Measurements from ENCODE around the gene RGS7.

Gene RGS7

GRCh38 chr1:241272828-241273227, 84.2 kb downstream of the RGS7 start:
- no peak for ATAC-seq
- no peaks in the 10 kb centered on the region for H3K27me3 Mint-ChIP-seq
- no peaks in the 10 kb centered on the region for H3K4me1 Mint-ChIP-seq
- H3K36me3 Mint-ChIP-seq (ENCODE audit: low read depth) = peaks cover 3% of the 10 kb centered on the region
- peaks cover 27% of the 10 kb centered on the region for H3K9me3 Mint-ChIP-seq
- H3K27ac Mint-ChIP-seq = no peak overlapping the region
- H3K4me3 Mint-ChIP-seq = no peak overlapping the region
- DNase-seq = no peak

- peaks cover 3% of the 10 kb centered on the region for H3K36me3 Mint-ChIP-seq (ENCODE audit: low read depth)
- no peaks in the 10 kb centered on the region for H3K4me1 Mint-ChIP-seq
- no peak overlapping the region for H3K27ac Mint-ChIP-seq
- ATAC-seq (no peak), DNase-seq (no peak)
- H3K27me3 Mint-ChIP-seq = no peaks in the 10 kb centered on the region
- H3K4me3 Mint-ChIP-seq = no peak overlapping the region
- H3K9me3 Mint-ChIP-seq = peaks cover 26% of the 10 kb centered on the region
Observed at GRCh38 chr1:241271427-241271826, 85.6 kb downstream of the RGS7 start.

- H3K27me3 Mint-ChIP-seq = no peaks in the 10 kb centered on the region
- H3K36me3 Mint-ChIP-seq (ENCODE audit: low read depth) = peaks cover 3% of the 10 kb centered on the region
- H3K4me3 Mint-ChIP-seq = no peak overlapping the region
- no peak overlapping the region for H3K27ac Mint-ChIP-seq
- H3K4me1 Mint-ChIP-seq = no peaks in the 10 kb centered on the region
- ATAC-seq (no peak), DNase-seq (no peak)
- peaks cover 30% of the 10 kb centered on the region for H3K9me3 Mint-ChIP-seq
Observed at GRCh38 chr1:241270016-241270415, 87.0 kb downstream of the RGS7 start.

- DNase-seq = no peak
- Mint-ChIP-seq H3K4me1 (no peaks in the 10 kb centered on the region), H3K27ac (no peak overlapping the region), H3K27me3 (no peaks in the 10 kb centered on the region), H3K36me3 (ENCODE audit: low read depth) (peaks cover 3% of the 10 kb centered on the region), H3K4me3 (no peak overlapping the region), H3K9me3 (peaks cover 27% of the 10 kb centered on the region)
- no peak for ATAC-seq
Observed at GRCh38 chr1:241269116-241269515, 87.9 kb downstream of the RGS7 start.

- Mint-ChIP-seq H3K36me3 (ENCODE audit: low read depth) (no peaks in the 10 kb centered on the region), H3K27ac (no peak overlapping the region), H3K9me3 (peaks cover 6% of the 10 kb centered on the region), H3K4me3 (no peak overlapping the region), H3K4me1 (no peaks in the 10 kb centered on the region), H3K27me3 (no peaks in the 10 kb centered on the region)
- ATAC-seq = no peak
- no peak for DNase-seq
Observed at GRCh38 chr1:241266121-241266520, 90.9 kb downstream of the RGS7 start.

- no peak for DNase-seq
- no peaks in the 10 kb centered on the region for H3K4me1 Mint-ChIP-seq
- H3K27ac Mint-ChIP-seq = no peak overlapping the region
Observed at GRCh38 chr1:241265428-241265827, 91.6 kb downstream of the RGS7 start.

DNA sequence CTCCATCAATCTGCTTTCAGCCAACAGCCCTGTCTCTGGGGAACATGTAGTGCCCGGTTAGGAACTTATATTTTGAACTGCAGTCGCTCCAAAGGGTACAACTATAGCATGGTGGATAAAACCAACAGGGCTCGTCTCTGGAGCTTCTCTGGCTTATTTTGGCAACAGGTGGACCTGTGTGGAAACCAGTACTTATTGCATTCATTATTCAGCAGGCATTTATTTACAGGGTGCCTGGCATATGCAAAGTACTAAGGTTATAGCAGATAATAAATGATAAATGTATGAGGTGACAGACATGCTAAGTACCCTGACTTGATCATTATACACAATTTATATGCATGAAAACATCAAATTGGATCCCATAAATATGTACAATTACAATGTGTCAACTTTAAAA, 93.7 kb downstream of the RGS7 start:
- ATAC-seq = no peak
- H3K4me1 Mint-ChIP-seq = no peaks in the 10 kb centered on the region
- H3K9me3 Mint-ChIP-seq = peaks cover 11% of the 10 kb centered on the region
- H3K36me3 Mint-ChIP-seq (ENCODE audit: low read depth) = no peaks in the 10 kb centered on the region
- no peak overlapping the region for H3K27ac Mint-ChIP-seq
- DNase-seq = no peak
- no peaks in the 10 kb centered on the region for H3K27me3 Mint-ChIP-seq
- H3K4me3 Mint-ChIP-seq = no peak overlapping the region

More at GRCh38 chr1:241265428-241265827, 91.6 kb downstream of the RGS7 start:
- Mint-ChIP-seq H3K4me3 (no peak overlapping the region), H3K27me3 (no peaks in the 10 kb centered on the region), H3K9me3 (peaks cover 6% of the 10 kb centered on the region), H3K36me3 (ENCODE audit: low read depth) (no peaks in the 10 kb centered on the region)
- ATAC-seq = no peak

- no peak for ATAC-seq
- Mint-ChIP-seq H3K36me3 (ENCODE audit: low read depth) (no peaks in the 10 kb centered on the region), H3K4me3 (no peak overlapping the region)
Observed at GRCh38 chr1:241253471-241253870, 103.5 kb downstream of the RGS7 start.

DNA sequence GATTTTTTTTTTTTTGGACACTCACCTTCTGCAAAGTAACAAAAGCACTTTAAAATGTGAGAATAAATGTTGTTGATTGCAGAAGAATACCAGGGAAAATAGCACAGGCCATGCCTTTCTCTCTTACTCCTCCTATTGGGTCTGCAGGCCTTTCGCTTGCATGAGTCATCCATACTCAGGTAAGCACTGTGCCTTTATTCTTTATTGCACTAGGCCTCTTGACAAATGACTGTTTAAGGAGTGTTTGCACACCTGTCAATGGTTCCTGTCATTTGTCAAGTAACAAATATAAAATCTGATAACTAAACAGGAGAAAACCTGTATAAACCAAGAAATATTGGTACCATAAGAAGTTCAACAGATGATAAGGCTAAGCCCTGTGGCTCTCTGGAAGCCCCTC, 106.5 kb downstream of the RGS7 start:
- DNase-seq (no peak), ATAC-seq (no peak)
- Mint-ChIP-seq H3K4me3 (no peak overlapping the region), H3K4me1 (peaks cover 2% of the 10 kb centered on the region), H3K36me3 (ENCODE audit: low read depth) (no peaks in the 10 kb centered on the region), H3K9me3 (peaks cover 23% of the 10 kb centered on the region), H3K27me3 (no peaks in the 10 kb centered on the region), H3K27ac (no peak overlapping the region)

More at GRCh38 chr1:241253471-241253870, 103.5 kb downstream of the RGS7 start:
- H3K27me3 Mint-ChIP-seq = no peaks in the 10 kb centered on the region
- H3K9me3 Mint-ChIP-seq = peaks cover 21% of the 10 kb centered on the region
- H3K27ac Mint-ChIP-seq = no peak overlapping the region
- no peak for DNase-seq
- H3K4me1 Mint-ChIP-seq = peaks cover 2% of the 10 kb centered on the region

DNA sequence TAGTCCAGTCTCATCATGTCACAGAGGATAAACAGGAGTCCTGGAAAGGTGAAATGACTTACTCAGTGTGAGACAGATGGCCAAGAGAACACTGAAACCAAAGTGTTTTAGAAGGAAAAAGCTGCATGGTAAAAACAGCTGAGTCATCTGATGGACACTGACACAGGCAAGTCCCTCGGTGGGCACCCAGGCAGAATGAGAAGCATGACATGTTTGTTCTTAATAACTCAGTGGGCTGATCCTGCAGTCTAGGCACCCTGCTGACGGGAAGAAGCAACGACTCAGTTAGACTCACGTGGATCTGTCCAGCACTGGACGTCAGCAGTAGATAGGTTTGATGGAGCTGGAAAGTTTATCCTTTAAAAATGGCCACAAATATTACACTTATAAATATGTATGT, 116.9 kb downstream of the RGS7 start:
- Mint-ChIP-seq H3K9me3 (no peaks in the 10 kb centered on the region), H3K4me3 (no peak overlapping the region), H3K27ac (no peak overlapping the region), H3K36me3 (ENCODE audit: low read depth) (no peaks in the 10 kb centered on the region), H3K4me1 (no peaks in the 10 kb centered on the region), H3K27me3 (no peaks in the 10 kb centered on the region)
- DNase-seq (no peak), ATAC-seq (no peak)

- no peak for ATAC-seq
- DNase-seq = no peak
- Mint-ChIP-seq H3K36me3 (ENCODE audit: low read depth) (no peaks in the 10 kb centered on the region), H3K27me3 (no peaks in the 10 kb centered on the region), H3K4me3 (no peak overlapping the region), H3K9me3 (peaks cover 8% of the 10 kb centered on the region), H3K27ac (no peak overlapping the region), H3K4me1 (no peaks in the 10 kb centered on the region)
Observed at GRCh38 chr1:241237873-241238272, 119.1 kb downstream of the RGS7 start.

DNA sequence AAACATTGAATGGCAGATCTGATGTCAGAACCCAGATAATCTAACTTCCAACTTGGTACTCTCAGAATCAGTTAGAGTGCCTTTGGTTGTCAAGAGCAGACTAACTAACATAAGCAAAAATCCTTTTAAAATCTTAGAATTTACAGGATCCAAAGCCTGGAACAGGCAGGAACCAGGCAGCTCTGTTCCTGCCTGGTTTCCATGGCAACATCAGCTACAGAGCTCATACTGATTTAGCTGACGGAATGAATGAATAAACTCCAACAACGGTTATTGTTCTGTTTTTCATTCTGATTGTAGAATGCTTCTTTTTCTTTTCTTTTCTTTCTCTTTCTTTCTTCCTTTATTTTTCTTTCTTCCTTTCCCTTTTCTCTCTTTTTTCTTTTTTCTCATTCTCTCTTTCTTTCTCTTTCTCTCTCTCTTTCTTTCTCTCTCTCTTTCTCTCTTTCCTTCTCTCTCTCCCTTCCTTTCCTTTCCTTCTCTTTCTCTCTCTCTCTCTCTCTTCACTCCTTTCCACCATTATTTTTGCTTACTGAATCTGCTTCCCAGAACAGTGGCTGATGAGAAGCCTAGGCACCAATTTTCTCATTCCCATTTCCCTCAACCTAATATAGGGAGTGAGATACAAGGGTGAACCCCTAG, 121.6 kb downstream of the RGS7 start:
- Mint-ChIP-seq H3K27me3 (no peaks in the 10 kb centered on the region), H3K4me1 (no peaks in the 10 kb centered on the region), H3K4me3 (no peak overlapping the region), H3K27ac (no peak overlapping the region), H3K9me3 (peaks cover 8% of the 10 kb centered on the region), H3K36me3 (ENCODE audit: low read depth) (no peaks in the 10 kb centered on the region)
- DNase-seq = no peak
- no peak for ATAC-seq

DNA sequence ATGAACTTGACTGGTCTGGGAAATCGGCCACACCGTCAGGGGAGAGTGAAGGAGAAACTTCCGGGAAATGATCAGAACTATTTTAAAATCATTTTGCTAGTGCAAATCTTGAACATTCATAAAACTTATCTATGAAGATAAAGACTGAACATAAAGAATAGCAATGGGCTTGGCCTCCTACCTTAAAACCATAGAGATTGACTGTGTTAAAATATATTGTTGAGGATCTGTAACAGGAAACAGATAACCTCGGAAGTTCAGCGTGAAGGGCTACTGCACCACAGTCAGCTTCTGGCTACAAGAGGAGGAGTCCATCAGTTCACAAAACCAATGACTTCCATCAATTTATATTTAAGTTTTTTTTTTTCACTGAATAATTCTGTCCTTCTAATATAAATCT, 127.3 kb downstream of the RGS7 start:
- DNase-seq (no peak), ATAC-seq (no peak)
- H3K4me1 Mint-ChIP-seq = no peaks in the 10 kb centered on the region
- H3K27ac Mint-ChIP-seq = no peak overlapping the region
- H3K4me3 Mint-ChIP-seq = no peak overlapping the region
- H3K9me3 Mint-ChIP-seq = peaks cover 8% of the 10 kb centered on the region
- no peaks in the 10 kb centered on the region for H3K27me3 Mint-ChIP-seq
- H3K36me3 Mint-ChIP-seq (ENCODE audit: low read depth) = no peaks in the 10 kb centered on the region

DNA sequence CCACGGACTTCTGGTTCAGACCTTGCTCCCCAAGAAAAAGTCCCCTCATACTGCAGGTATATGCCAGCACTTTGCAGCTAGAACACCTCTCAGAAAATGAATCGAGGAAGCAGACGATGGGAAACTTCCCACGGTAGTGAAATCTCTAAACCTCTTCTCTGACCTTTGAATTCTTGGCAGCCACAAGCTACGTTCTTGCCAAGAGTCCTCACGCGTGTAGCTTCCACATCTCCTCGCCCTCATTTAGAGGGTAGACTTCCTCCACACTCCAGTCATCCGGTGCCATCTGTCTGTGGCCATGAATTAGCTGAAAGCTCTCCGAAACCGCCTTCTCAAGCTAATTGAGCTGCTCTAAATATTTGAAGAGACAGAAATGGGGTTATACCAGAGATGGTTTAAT, 127.8 kb downstream of the RGS7 start:
- H3K27me3 Mint-ChIP-seq = no peaks in the 10 kb centered on the region

GRCh38 chr1:241228339-241228738, 128.7 kb downstream of the RGS7 start:
- Mint-ChIP-seq H3K36me3 (ENCODE audit: low read depth) (no peaks in the 10 kb centered on the region), H3K27me3 (no peaks in the 10 kb centered on the region), H3K9me3 (peaks cover 5% of the 10 kb centered on the region), H3K4me1 (no peaks in the 10 kb centered on the region), H3K4me3 (no peak overlapping the region), H3K27ac (no peak overlapping the region)
- no peak for DNase-seq
- ATAC-seq = no peak

More for the DNA sequence above, 127.8 kb downstream of the RGS7 start:
- no peak for ATAC-seq
- Mint-ChIP-seq H3K36me3 (ENCODE audit: low read depth) (no peaks in the 10 kb centered on the region), H3K27ac (no peak overlapping the region), H3K4me1 (no peaks in the 10 kb centered on the region), H3K9me3 (peaks cover 8% of the 10 kb centered on the region), H3K4me3 (no peak overlapping the region)
- DNase-seq = no peak

DNA sequence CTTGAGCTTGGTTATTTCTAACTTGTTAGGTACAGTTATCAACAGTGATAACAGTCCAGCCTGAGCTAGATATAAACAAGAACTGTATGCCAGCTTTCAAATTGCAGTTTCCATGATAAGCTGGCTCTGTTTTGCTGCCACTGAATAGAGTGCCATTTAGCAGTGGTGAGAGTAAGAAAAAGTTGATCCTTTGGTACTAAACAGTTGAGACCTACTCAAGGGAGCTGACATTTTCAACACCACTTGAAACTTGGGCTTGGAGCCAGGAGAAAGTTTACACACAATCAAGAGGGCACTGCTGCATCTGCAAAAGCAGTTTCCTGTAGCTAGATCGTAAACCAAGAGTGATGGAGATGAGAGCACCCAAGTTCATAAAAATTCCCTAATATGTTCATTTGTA, 131.3 kb downstream of the RGS7 start:
- peaks cover 11% of the 10 kb centered on the region for H3K9me3 Mint-ChIP-seq
- H3K27ac Mint-ChIP-seq = no peak overlapping the region
- no peaks in the 10 kb centered on the region for H3K36me3 Mint-ChIP-seq (ENCODE audit: low read depth)
- no peaks in the 10 kb centered on the region for H3K27me3 Mint-ChIP-seq
- no peak overlapping the region for H3K4me3 Mint-ChIP-seq
- ATAC-seq (no peak), DNase-seq (no peak)
- no peaks in the 10 kb centered on the region for H3K4me1 Mint-ChIP-seq

Data from activated naive CD8-positive, alpha-beta T cell treated with anti-CD3 and anti-CD28 coated beads, Interleukin-2, amount 50 U/mL, for 24 hours (primary cell).